Measurements from ENCODE around the gene ITSN1.
"Not testable (repeated sequence)": the region's sequence is repeated elsewhere in the genome, so short reads cannot be mapped to it uniquely, and the experiment has no call there.

ITSN1 gene

GRCh38 chr21:33668180-33668579 is 25.9 kb downstream of the ITSN1 start:
- Histone ChIP-seq H3K9me3 (no peaks in the 10 kb centered on the region), H3K27ac (no peak overlapping the region), H3K36me3 (no peaks in the 10 kb centered on the region), H3K4me1 (ENCODE audit: control insufficient read depth in 1 of 2, insufficient read depth in 1 of 2, low read depth in 1 of 2, low read length in 1 of 2) (no peaks in the 10 kb centered on the region), H3K4me3 (ENCODE audit: low read depth in 1 of 2, low read length in 1 of 2) (no peak overlapping the region), H3K27me3 (no peaks in the 10 kb centered on the region)
- TF ChIP-seq CTCF (IDR thresholded peaks at IDR 0.05), result no peak

DNA sequence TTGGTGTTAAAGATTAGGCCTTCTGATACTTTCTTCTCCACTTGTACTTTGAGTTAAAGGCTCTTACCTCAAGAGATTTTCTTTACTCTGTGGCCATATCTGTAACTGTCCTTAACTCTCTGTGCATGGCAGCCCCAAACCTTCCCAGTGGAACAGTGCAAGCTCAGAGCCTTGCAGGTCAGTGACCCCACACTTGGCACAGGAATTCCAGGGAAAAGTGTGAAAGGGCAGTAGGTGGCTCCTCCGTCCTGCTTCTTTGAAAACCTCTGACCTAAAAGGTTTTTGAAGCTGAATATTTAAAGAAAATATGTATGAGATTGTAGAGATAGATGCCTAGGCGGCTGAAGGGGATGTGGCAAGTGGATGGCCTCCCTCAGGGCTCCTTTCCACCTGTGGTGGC is 26.3 kb downstream of the ITSN1 start:
- H3K36me3 ChIP-seq, result no peaks in the 10 kb centered on the region
- no peak overlapping the region for H3K4me3 ChIP-seq (ENCODE audit: low read depth in 1 of 2, low read length in 1 of 2)
- no peak for TF ChIP-seq CTCF (IDR thresholded peaks at IDR 0.05)
- no peaks in the 10 kb centered on the region for H3K9me3 ChIP-seq
- no peaks in the 10 kb centered on the region for H3K4me1 ChIP-seq (ENCODE audit: control insufficient read depth in 1 of 2, insufficient read depth in 1 of 2, low read depth in 1 of 2, low read length in 1 of 2)
- H3K27me3 ChIP-seq, result no peaks in the 10 kb centered on the region
- H3K27ac ChIP-seq, result no peak overlapping the region

GRCh38 chr21:33670076-33670978 is 28.0 kb downstream of the ITSN1 start:
- Histone ChIP-seq H3K27me3 (no peaks in the 10 kb centered on the region), H3K36me3 (no peaks in the 10 kb centered on the region), H3K27ac (no peak overlapping the region), H3K4me1 (ENCODE audit: control insufficient read depth in 1 of 2, insufficient read depth in 1 of 2, low read depth in 1 of 2, low read length in 1 of 2) (no peaks in the 10 kb centered on the region), H3K4me3 (ENCODE audit: low read depth in 1 of 2, low read length in 1 of 2) (no peak overlapping the region), H3K9me3 (no peaks in the 10 kb centered on the region)
- TF ChIP-seq CTCF (IDR thresholded peaks at IDR 0.05), result no peak

GRCh38 chr21:33673473-33673872 is 31.2 kb downstream of the ITSN1 start:
- no peak for TF ChIP-seq CTCF (IDR thresholded peaks at IDR 0.05)
- Histone ChIP-seq H3K9me3 (no peaks in the 10 kb centered on the region), H3K27ac (no peak overlapping the region)

GRCh38 chr21:33674226-33674625 is 31.9 kb downstream of the ITSN1 start:
- Histone ChIP-seq H3K4me1 (ENCODE audit: control insufficient read depth in 1 of 2, insufficient read depth in 1 of 2, low read depth in 1 of 2, low read length in 1 of 2) (no peaks in the 10 kb centered on the region), H3K9me3 (no peaks in the 10 kb centered on the region), H3K4me3 (ENCODE audit: low read depth in 1 of 2, low read length in 1 of 2) (no peak overlapping the region), H3K36me3 (no peaks in the 10 kb centered on the region), H3K27ac (no peak overlapping the region), H3K27me3 (no peaks in the 10 kb centered on the region)
- TF ChIP-seq CTCF (IDR thresholded peaks at IDR 0.05), result no peak

More at GRCh38 chr21:33673473-33673872, 31.2 kb downstream of the ITSN1 start:
- H3K27me3 ChIP-seq, result no peaks in the 10 kb centered on the region
- H3K4me1 ChIP-seq (ENCODE audit: control insufficient read depth in 1 of 2, insufficient read depth in 1 of 2, low read depth in 1 of 2, low read length in 1 of 2), result no peaks in the 10 kb centered on the region
- H3K36me3 ChIP-seq, result no peaks in the 10 kb centered on the region
- no peak overlapping the region for H3K4me3 ChIP-seq (ENCODE audit: low read depth in 1 of 2, low read length in 1 of 2)

GRCh38 chr21:33676666-33677065 is 34.4 kb downstream of the ITSN1 start:
- H3K27me3 ChIP-seq; H3K4me1 ChIP-seq (ENCODE audit: control insufficient read depth in 1 of 2, insufficient read depth in 1 of 2, low read depth in 1 of 2, low read length in 1 of 2): not testable (repeated sequence)

More at GRCh38 chr21:33676666-33677065, 34.4 kb downstream of the ITSN1 start:
- H3K9me3 ChIP-seq; H3K36me3 ChIP-seq; H3K27ac ChIP-seq; H3K4me3 ChIP-seq (ENCODE audit: low read depth in 1 of 2, low read length in 1 of 2): not testable (repeated sequence)
